D721Med (cell line): ENCODE results near the gene CACNA2D1.

Experiments
- DNase-seq: peaks from one replicate; pipeline ENCODE4 v3.0.0; 2011; ENCODE audit warnings: low spot score; ENCODE audit not compliant: insufficient read length
- FAIRE-seq: peaks from 2 replicates; lab custom pipeline; 2011; peaks lifted over from hg19 to GRCh38; lab: Jason Lieb, UNC
- CTCF ChIP-seq: IDR thresholded peaks from 2 replicates; pipeline ENCODE4 v1.5.1; 2012; ENCODE audit warnings: mild to moderate bottlenecking, control low read depth; ENCODE audit not compliant: insufficient read depth; ENCODE audit errors: missing control alignments

The CACNA2D1 gene

GRCh38 chr7:82423446-82423845 lies 20.1 kb downstream of the CACNA2D1 start:
- TF ChIP-seq CTCF: no peak
- no peak for DNase-seq
- no peak for FAIRE-seq

- no peak for TF ChIP-seq CTCF
- FAIRE-seq (no peak), DNase-seq (no peak)
Observed at GRCh38 chr7:82419200-82419599, 24.4 kb downstream of the CACNA2D1 start.

GRCh38 chr7:82417898-82418297 lies 25.7 kb downstream of the CACNA2D1 start:
- FAIRE-seq (no peak), DNase-seq (no peak)
- TF ChIP-seq CTCF: no peak

- no peak for DNase-seq
- TF ChIP-seq CTCF: no peak
- FAIRE-seq: no peak
Observed at GRCh38 chr7:82416402-82416801, 27.2 kb downstream of the CACNA2D1 start.

GRCh38 chr7:82414389-82414788 lies 29.2 kb downstream of the CACNA2D1 start:
- no peak for FAIRE-seq
- TF ChIP-seq CTCF: no peak
- DNase-seq: no peak

- DNase-seq (no peak), FAIRE-seq (no peak)
- TF ChIP-seq CTCF: no peak
Observed at GRCh38 chr7:82413237-82413636, 30.3 kb downstream of the CACNA2D1 start.

GRCh38 chr7:82411732-82412131 lies 31.8 kb downstream of the CACNA2D1 start:
- TF ChIP-seq CTCF: no peak
- FAIRE-seq (no peak), DNase-seq (no peak)
